ENCODE measurements around the gene IQCK. TPM values are rescaled to one million over a fixed set of nuclear protein-coding genes. Genes with fewer than 3 reads are reported as not detected.
A peak's percentile ranks its signal among the peaks of the same experiment; 100 is the strongest.

Gene IQCK
- total RNA-seq, 4 donors from 2014 or later = 9.0 to 16.3 (median 14.5) TPM

DNA sequence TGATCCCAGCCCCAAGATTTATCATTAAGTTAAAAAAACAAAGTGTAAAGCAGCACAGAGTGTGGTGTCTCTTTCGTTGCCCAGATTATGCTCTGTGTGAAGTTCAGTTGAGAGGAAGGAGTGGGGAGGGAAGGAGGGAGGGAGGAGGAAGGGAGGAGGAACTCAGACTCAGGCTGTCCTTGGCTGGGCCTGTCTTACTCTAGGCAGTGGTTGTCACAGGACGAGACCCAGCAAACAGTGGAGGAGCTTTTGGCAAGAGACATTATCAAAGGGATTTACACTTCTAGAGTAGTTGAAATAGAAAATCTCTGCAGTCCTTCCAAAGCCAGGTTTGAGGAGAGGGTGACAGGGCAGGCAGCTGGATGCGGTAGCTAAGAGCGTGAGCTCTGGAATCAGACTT, 27.9 kb upstream of the IQCK start:
- H3K4me1 ChIP-seq = peaks cover 0 to 24% (median 0%) of the 10 kb centered on the region in 3 donors
- H3K4me3 ChIP-seq = no peak overlapping the region
- TF ChIP-seq EP300 (IDR thresholded peaks at IDR 0.05) = no peak
- no peak for TF ChIP-seq POLR2A (IDR thresholded peaks at IDR 0.05)
- TF ChIP-seq, protein P1, sequence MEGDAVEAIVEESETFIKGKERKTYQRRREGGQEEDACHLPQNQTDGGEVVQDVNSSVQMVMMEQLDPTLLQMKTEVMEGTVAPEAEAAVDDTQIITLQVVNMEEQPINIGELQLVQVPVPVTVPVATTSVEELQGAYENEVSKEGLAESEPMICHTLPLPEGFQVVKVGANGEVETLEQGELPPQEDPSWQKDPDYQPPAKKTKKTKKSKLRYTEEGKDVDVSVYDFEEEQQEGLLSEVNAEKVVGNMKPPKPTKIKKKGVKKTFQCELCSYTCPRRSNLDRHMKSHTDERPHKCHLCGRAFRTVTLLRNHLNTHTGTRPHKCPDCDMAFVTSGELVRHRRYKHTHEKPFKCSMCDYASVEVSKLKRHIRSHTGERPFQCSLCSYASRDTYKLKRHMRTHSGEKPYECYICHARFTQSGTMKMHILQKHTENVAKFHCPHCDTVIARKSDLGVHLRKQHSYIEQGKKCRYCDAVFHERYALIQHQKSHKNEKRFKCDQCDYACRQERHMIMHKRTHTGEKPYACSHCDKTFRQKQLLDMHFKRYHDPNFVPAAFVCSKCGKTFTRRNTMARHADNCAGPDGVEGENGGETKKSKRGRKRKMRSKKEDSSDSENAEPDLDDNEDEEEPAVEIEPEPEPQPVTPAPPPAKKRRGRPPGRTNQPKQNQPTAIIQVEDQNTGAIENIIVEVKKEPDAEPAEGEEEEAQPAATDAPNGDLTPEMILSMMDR (IDR thresholded peaks at IDR 0.05) = no peak
- TF ChIP-seq POLR2AphosphoS5 (IDR thresholded peaks at IDR 0.05) = no peak
- H3K27me3 ChIP-seq = no peaks in the 10 kb centered on the region
- peak; percentile 48 for ATAC-seq
- H3K9me3 ChIP-seq = no peaks in the 10 kb centered on the region
- peaks cover 0 to 72% of the 10 kb centered on the region in 2 donors for H3K36me3 ChIP-seq
- H3K27ac ChIP-seq = peak overlapping the region in 2 of 4 donors; percentile 36 to 55
- WGBS, 2 donors (ENCODE audit: low coverage in 1 of 2) = 31 to 50% methylated on average over 4 of the region's 4 CpGs

DNA sequence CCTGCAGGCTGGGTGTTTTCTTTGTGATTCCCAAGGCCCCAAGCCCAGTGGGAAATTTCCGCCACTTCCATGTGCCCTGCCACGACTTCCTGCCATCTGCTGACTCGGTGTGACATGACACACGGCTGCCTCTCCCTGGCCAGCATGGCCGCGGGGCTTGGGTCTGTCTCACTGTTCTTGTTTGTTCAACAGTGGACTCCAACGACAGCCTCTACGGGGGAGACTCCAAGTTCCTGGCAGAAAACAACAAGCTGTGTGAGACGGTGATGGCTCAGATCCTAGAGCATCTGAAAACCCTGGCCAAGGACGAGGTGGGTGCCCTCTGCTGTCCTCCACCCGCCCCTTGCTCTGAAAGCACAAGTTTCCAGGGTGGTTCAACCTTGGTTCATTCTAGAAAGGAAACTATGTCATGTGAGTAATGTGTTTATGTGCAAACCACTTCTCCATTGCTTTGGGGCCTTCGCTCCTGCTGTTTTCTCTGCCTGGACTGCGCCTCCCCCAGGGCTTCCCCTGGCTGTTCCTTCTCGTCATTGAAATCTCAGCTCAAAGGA, 26.8 kb upstream of the IQCK start:
- no peaks in the 10 kb centered on the region for H3K27me3 ChIP-seq
- peak; percentile 58 for ATAC-seq
- peaks cover 0 to 62% of the 10 kb centered on the region in 2 donors for H3K36me3 ChIP-seq
- 87 to 91% methylated on average over 3 to 6 of the region's 14 CpGs for WGBS, 2 donors (ENCODE audit: low coverage in 1 of 2)
- peak overlapping the region in 3 of 4 donors; percentile 36 to 55 (median 43) for H3K27ac ChIP-seq
- peaks cover 0 to 32% (median 3%) of the 10 kb centered on the region in 3 donors for H3K4me1 ChIP-seq
- H3K9me3 ChIP-seq = no peaks in the 10 kb centered on the region
- TF ChIP-seq EP300 (IDR thresholded peaks at IDR 0.05) = no peak
- no peak overlapping the region for H3K4me3 ChIP-seq

DNA sequence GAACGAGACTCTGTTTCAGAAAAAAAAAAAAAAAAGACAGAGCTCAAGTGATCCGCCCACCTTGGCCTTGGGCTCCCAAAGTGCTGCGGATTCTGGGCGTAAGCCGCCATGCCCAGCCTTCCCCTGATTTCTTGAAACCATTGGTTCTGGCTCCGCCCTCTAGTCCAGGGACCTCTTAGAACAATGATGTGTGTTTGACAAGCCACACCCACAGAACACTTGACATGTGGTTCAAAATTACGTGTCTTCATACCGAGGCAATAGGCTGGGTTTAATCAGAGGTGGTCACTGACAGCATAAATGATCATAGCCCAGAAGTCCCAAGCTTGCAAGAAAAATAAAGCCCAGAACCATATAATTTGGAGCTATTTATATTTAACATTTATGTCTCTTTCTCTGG, 23.1 kb upstream of the IQCK start:
- H3K9me3 ChIP-seq = no peaks in the 10 kb centered on the region
- WGBS, 2 donors (ENCODE audit: low coverage in 1 of 2) = 89 to 92% methylated on average over 5 to 7 of the region's 8 CpGs
- peaks cover 0 to 62% (median 24%) of the 10 kb centered on the region in 3 donors for H3K4me1 ChIP-seq
- no peaks in the 10 kb centered on the region for H3K27me3 ChIP-seq
- H3K36me3 ChIP-seq = peaks cover 0 to 60% of the 10 kb centered on the region in 2 donors
- no peak for TF ChIP-seq EP300 (IDR thresholded peaks at IDR 0.05)
- no peak for TF ChIP-seq POLR2A (IDR thresholded peaks at IDR 0.05)
- TF ChIP-seq, protein P1 (IDR thresholded peaks at IDR 0.05) = no peak
- no peak for TF ChIP-seq POLR2AphosphoS5 (IDR thresholded peaks at IDR 0.05)
- H3K27ac ChIP-seq = no peak overlapping the region
- no peak overlapping the region for H3K4me3 ChIP-seq
- ATAC-seq = no peak

DNA sequence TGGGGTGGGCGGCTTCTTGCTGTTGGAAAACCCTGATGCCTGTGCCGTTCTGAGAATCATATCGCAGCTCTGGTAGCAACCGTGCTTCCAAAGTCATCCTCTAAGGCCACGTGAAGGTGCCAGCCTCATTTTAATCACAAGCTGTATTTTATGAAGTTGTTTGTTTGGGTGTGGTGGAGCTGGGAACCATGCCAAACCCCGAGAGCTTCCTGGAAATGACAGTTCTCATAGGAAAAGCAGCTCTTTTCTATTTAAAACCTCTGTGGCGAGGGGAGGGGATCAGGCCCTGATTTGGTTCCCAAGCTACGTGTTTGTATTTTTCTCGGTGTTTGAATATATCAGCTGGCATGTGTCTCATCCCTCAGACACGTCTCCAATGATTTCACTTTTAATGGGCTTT, 21.7 kb upstream of the IQCK start:
- ATAC-seq = peak; percentile 58
- Histone ChIP-seq H3K27ac (peak overlapping the region; percentile 11 to 77 (median 72)), H3K9me3 (no peaks in the 10 kb centered on the region), H3K4me3 (no peak overlapping the region), H3K4me1 (peaks cover 0 to 62% (median 30%) of the 10 kb centered on the region in 3 donors), H3K27me3 (no peaks in the 10 kb centered on the region), H3K36me3 (peaks cover 0 to 66% of the 10 kb centered on the region in 2 donors)
- TF ChIP-seq POLR2AphosphoS5 (IDR thresholded peaks at IDR 0.05) (peak; percentile 54), EP300 (IDR thresholded peaks at IDR 0.05) (no peak)
- WGBS, 2 donors (ENCODE audit: low coverage in 1 of 2) = 24% methylated on average over 4 to 5 of the region's 10 CpGs

DNA sequence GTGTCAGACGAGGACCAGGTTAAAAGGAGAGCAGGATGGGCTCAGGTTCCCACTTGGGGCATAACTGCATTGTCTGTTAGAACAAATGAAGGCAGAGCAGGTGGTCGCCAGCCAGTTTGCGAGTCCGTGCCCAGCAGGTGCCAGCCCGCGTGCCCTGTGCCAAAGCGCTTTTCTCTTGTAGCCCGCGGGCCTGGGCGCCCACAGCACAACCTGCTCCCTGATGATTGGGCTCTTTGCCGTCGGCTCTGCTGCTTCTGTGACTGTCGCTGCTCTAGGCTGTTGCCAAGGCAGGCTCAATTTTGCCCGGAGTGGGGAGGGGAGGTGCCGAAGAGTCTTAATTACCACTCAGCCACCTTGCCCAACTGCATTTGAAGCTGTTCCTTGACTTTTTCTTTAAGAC, 21.1 kb upstream of the IQCK start:
- no peaks in the 10 kb centered on the region for H3K27me3 ChIP-seq
- no peak for ATAC-seq
- H3K36me3 ChIP-seq = peaks cover 0 to 66% of the 10 kb centered on the region in 2 donors
- H3K4me3 ChIP-seq = no peak overlapping the region
- TF ChIP-seq, protein P1 (IDR thresholded peaks at IDR 0.05) = no peak
- TF ChIP-seq POLR2AphosphoS5 (IDR thresholded peaks at IDR 0.05) = no peak
- TF ChIP-seq EP300 (IDR thresholded peaks at IDR 0.05) = no peak
- no peak for TF ChIP-seq POLR2A (IDR thresholded peaks at IDR 0.05)
- peak overlapping the region; percentile 11 to 77 (median 72) for H3K27ac ChIP-seq
- peaks cover 0 to 59% (median 30%) of the 10 kb centered on the region in 3 donors for H3K4me1 ChIP-seq
- no peaks in the 10 kb centered on the region for H3K9me3 ChIP-seq
- WGBS, 2 donors (ENCODE audit: low coverage in 1 of 2) = 70% methylated on average over 4 of the region's 15 CpGs; no CpG with 5 or more reads in 1 of the 2 donors

DNA sequence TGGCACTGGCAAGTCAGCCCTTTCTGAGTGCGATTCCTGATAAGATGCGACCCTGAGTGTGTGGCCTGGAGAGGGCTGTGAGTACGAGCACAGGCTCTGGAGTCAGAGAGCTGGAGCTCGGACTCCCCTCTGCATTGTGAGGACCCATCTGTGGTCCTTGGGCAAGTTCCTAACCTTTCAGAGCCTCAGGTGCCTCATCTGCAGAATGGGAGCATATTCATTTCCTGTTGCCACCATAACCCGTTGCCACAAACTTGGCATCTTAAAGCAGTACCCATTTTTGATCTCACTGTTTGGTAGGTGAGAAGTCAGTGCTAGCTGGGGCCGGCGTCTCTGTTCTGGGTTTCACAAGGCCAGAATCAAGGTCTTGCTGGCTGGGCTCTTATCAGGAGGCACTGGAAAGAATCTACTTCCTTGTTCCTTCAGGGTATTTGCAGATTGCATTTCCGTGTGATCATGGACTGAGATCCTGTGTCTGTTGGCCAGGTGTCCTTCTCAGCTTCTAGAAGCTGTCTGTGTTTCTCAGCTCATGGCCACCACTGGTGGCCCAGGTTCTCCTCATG, 20.2 kb upstream of the IQCK start:
- no peak for ATAC-seq

More for the DNA sequence above, 20.2 kb upstream of the IQCK start:
- Histone ChIP-seq H3K9me3 (no peaks in the 10 kb centered on the region), H3K27ac (peak overlapping the region in 3 of 4 donors; percentile 55 to 71 (median 67)), H3K4me3 (no peak overlapping the region), H3K36me3 (peaks cover 0 to 66% of the 10 kb centered on the region in 2 donors), H3K27me3 (no peaks in the 10 kb centered on the region), H3K4me1 (peaks cover 0 to 59% (median 30%) of the 10 kb centered on the region in 3 donors)
- TF ChIP-seq POLR2AphosphoS5 (IDR thresholded peaks at IDR 0.05) (no peak), POLR2A (IDR thresholded peaks at IDR 0.05) (no peak), EP300 (IDR thresholded peaks at IDR 0.05) (no peak)
- TF ChIP-seq, protein P1 (IDR thresholded peaks at IDR 0.05) = no peak
- WGBS, 2 donors (ENCODE audit: low coverage in 1 of 2) = 78 to 91% methylated on average over 4 of the region's 8 CpGs
